RWPE1 (cell line): ENCODE results near the gene BCR.

Experiments
- CTCF ChIA-PET: fragments of 350-600 bp; sonication (Branson Sonifier 250); formaldehyde crosslinking; extraction: SDS; loops from one replicate; lab custom pipeline; 2021; lab: Yijun Ruan, JAX
- POLR2A ChIA-PET: fragments of 400-600 bp; formaldehyde crosslinking; extraction: SDS; loops from one replicate; lab custom pipeline; 2020; ENCODE audit warnings: antibody characterized with exemption; ENCODE audit not compliant: low non-redundant PET; lab: Yijun Ruan, JAX
- DNase-seq: peaks from one replicate; pipeline ENCODE4 v3.0.0; 2012; ENCODE audit warnings: low spot score
- H3K27ac ChIP-seq: fragments of 450-650 bp; 2 replicates; pipeline ENCODE4 v1.5.1; 2017
- TF ChIP-seq, protein P1 (sequence below): fragments of 450-650 bp; conservative IDR thresholded peaks from 2 replicates; pipeline ENCODE4 v1.5.1; 2017; ENCODE audit warnings: low read depth, mild to moderate bottlenecking

The BCR gene

GRCh38 chr22:23150762-23151161 lies 29.5 kb upstream of the BCR start:
- DNase-seq, result no peak
- ChIA-PET POLR2A (no interaction called here), CTCF (no interaction called here)
- no peak overlapping the region for H3K27ac ChIP-seq
- TF ChIP-seq, protein P1, sequence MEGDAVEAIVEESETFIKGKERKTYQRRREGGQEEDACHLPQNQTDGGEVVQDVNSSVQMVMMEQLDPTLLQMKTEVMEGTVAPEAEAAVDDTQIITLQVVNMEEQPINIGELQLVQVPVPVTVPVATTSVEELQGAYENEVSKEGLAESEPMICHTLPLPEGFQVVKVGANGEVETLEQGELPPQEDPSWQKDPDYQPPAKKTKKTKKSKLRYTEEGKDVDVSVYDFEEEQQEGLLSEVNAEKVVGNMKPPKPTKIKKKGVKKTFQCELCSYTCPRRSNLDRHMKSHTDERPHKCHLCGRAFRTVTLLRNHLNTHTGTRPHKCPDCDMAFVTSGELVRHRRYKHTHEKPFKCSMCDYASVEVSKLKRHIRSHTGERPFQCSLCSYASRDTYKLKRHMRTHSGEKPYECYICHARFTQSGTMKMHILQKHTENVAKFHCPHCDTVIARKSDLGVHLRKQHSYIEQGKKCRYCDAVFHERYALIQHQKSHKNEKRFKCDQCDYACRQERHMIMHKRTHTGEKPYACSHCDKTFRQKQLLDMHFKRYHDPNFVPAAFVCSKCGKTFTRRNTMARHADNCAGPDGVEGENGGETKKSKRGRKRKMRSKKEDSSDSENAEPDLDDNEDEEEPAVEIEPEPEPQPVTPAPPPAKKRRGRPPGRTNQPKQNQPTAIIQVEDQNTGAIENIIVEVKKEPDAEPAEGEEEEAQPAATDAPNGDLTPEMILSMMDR, result no peak

DNA sequence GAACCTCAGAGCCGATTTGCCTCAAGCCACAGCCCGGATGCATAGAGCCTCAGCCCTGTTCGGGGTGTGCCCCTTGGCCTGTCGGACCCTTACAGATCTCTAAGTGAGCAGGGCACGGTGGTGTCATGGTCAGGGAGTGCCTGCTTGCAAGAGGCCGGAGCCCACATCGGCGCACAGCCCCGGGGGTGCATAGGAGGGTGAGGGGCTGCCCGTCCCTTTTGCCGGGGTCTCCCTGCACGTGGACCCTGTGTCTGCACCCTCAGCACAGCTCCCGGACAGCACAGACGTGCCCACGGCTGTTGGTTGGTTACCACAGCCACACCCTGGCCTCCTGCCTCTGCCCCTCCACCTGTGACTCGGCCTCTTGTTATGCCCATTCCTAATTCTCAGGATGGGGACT lies 28.5 kb upstream of the BCR start:
- DNase-seq, result no peak
- POLR2A ChIA-PET, result no interaction called here
- TF ChIP-seq, protein P1, result no peak

DNA sequence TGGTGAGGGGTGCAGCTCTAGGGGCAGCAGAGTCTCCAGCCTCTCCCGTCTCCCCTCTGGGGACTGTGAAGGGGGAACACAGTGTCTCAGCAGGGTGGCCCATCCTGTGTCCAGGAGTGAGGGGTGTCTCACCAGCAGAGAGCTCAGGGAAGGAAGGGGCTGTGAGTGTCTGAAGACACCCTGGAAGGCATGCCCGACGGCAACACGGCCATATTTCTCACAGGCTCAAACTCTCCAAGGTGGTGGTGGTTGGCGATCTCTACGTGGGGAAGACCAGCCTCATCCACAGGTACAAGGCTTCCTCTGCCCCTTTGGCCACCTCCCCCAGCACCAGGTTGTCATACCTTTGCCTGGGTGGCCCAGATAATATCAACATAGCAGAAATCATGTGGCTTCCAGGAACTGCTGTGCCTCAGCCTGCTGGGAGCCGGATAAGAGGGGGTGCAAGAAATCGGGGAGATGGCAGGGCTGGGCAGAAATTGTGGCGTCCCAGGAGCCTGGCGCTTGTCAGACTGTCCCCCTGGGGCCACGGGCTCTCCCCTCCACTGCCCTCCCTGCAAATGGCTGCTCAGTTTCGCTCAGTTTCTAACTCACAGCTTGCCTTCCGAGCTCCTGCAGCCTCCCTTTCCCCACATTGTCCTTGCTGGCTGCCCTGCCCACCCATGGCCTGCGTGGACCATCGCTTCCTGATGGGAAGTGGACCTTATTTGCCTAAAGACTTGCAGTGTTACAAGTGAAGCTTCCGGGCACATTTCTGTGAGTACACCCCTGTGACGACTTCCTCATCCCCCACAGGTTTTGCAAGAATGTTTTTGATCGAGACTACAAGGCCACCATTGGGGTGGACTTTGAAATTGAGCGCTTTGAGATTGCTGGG lies 27.8 kb upstream of the BCR start:
- CTCF ChIA-PET, result interaction anchor here (0.6 to 1.1 kb wide), 2 partner anchors 129 to 284 kb away, joined by 3 to 4 read pairs; no protein-coding TSS in a partner anchor
- POLR2A ChIA-PET, result no interaction called here
- peak overlapping the region; percentile 1; the same call in 1 of the 2 replicates for H3K27ac ChIP-seq

More for the DNA sequence above, 28.5 kb upstream of the BCR start:
- CTCF ChIA-PET, result interaction anchor here (0.6 to 1.1 kb wide), 3 partner anchors 130 to 754 kb away, joined by 3 to 4 read pairs (median 4); no protein-coding TSS in a partner anchor
- H3K27ac ChIP-seq, result peak overlapping the region; percentile 1; the same call in 1 of the 2 replicates

DNA sequence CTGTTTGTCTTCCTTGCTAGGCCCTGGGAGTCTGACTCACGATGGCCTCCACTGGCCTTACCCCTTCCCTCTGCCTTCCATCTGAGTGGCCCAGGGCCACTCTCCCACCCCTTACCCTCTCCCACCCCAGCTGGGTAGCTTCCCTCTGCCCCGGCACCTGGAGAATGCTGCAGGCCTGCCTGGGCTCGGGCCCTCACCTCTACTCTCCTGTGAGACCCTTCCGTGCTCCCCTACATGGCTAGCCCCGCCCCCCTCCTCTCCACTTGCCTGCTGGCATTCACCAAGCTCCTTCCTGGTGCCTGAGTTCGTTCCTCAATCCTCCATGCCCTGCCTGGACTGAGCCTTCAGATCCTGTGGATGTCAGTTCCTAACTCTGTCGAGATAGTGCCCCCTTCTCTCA lies 26.3 kb upstream of the BCR start:
- CTCF ChIA-PET, result no interaction called here
- TF ChIP-seq, protein P1, result no peak
- DNase-seq, result no peak
- H3K27ac ChIP-seq, result no peak overlapping the region
- POLR2A ChIA-PET, result interaction anchor here (0.6 kb wide), 1 partner anchor 9 kb away, joined by 3 read pairs; no protein-coding TSS in a partner anchor

More for the DNA sequence above, 27.8 kb upstream of the BCR start:
- DNase-seq, result no peak
- TF ChIP-seq, protein P1, result no peak

- no peak overlapping the region for H3K27ac ChIP-seq
- no peak for DNase-seq
- POLR2A ChIA-PET, result no interaction called here
- CTCF ChIA-PET, result no interaction called here
- TF ChIP-seq, protein P1, result no peak
These were observed 25.8 kb upstream of the BCR start for GRCh38 chr22:23154461-23154860.

GRCh38 chr22:23155143-23155542 lies 25.2 kb upstream of the BCR start:
- DNase-seq, result no peak
- no peak overlapping the region for H3K27ac ChIP-seq
- TF ChIP-seq, protein P1, result no peak
- CTCF ChIA-PET, result no interaction called here
- POLR2A ChIA-PET, result no interaction called here
